NOMO-1 (cell line): ENCODE measurements around the gene EXOC4.

Experiments
- DNase-seq, 2 experiments: peaks; one replicate each; lab custom pipeline; 2025; ENCODE audit not compliant: unreplicated experiment in 2 of 2; lab: John Stamatoyannopoulos, UW

EXOC4 gene

GRCh38 chr7:133947458-133948254, 694.8 kb downstream of the EXOC4 start:
- no peak for DNase-seq

- no peak for DNase-seq
These were observed 695.7 kb downstream of the EXOC4 start for GRCh38 chr7:133948588-133948987.

GRCh38 chr7:133950855-133951254, 698.0 kb downstream of the EXOC4 start:
- no peak for DNase-seq

GRCh38 chr7:133955208-133955607, 702.3 kb downstream of the EXOC4 start:
- DNase-seq, result no peak

- no peak for DNase-seq
These were observed 705.0 kb downstream of the EXOC4 start for GRCh38 chr7:133957845-133958244.

- DNase-seq, result no peak
These were observed 705.9 kb downstream of the EXOC4 start for GRCh38 chr7:133958822-133959221.

- no peak for DNase-seq
These were observed 706.6 kb downstream of the EXOC4 start for GRCh38 chr7:133959505-133959904.

GRCh38 chr7:133961724-133962123, 708.8 kb downstream of the EXOC4 start:
- no peak for DNase-seq

- DNase-seq, result no peak
These were observed 709.8 kb downstream of the EXOC4 start for GRCh38 chr7:133962646-133963045.

GRCh38 chr7:133963629-133964028, 710.8 kb downstream of the EXOC4 start:
- DNase-seq, result no peak

- no peak for DNase-seq
These were observed 718.7 kb downstream of the EXOC4 start for GRCh38 chr7:133971625-133972024.

GRCh38 chr7:133973710-133974109, 720.8 kb downstream of the EXOC4 start:
- no peak for DNase-seq

- DNase-seq, result no peak
These were observed 722.3 kb downstream of the EXOC4 start for GRCh38 chr7:133975130-133975529.

- no peak for DNase-seq
These were observed 723.3 kb downstream of the EXOC4 start for GRCh38 chr7:133976140-133976539.

GRCh38 chr7:133977409-133978274, 724.8 kb downstream of the EXOC4 start:
- DNase-seq, result no peak

GRCh38 chr7:133978502-133979295, 725.8 kb downstream of the EXOC4 start:
- DNase-seq, result no peak

- DNase-seq, result no peak
These were observed 727.9 kb downstream of the EXOC4 start for GRCh38 chr7:133980804-133981203.

GRCh38 chr7:133983685-133984419, 731.0 kb downstream of the EXOC4 start:
- no peak for DNase-seq

- DNase-seq, result no peak
These were observed 732.4 kb downstream of the EXOC4 start for GRCh38 chr7:133985300-133985699.

GRCh38 chr7:133987582-133987981, 734.7 kb downstream of the EXOC4 start:
- DNase-seq, result no peak
